Tibial artery (tissue), 4 donors: Measurements from ENCODE around the gene ABCC1.
"Not testable (repeated sequence)": the region's sequence is repeated elsewhere in the genome, so short reads cannot be mapped to it uniquely, and the experiment has no call there.

Source experiments
- DNase-seq, 2 donors: peaks; one replicate each; pipeline ENCODE4 v3.0.0-alpha.2; 2019
- H3K27ac ChIP-seq, 2 donors: fragments of 200-600 bp; sonication (generic) in 1 of 2; 1 replicate in 1 of 2; 2 replicates in 1 of 2; pipeline ENCODE4 v1.5.1; 2018 to 2019; ENCODE audit warnings: mild to moderate bottlenecking in 1 of 2
- H3K27me3 ChIP-seq, 2 donors: fragments of 200-600 bp; sonication (generic) in 1 of 2; one replicate each; pipeline versions ENCODE4 v1.5.1 to v1.6.0; 2016 to 2019
- H3K36me3 ChIP-seq, 3 donors: fragments of 200-600 bp; sonication (generic) in 2 of 3; one replicate each; pipeline ENCODE4 v1.5.1; 2016 to 2019; ENCODE audit warnings: mild to moderate bottlenecking in 2 of 3
- H3K4me1 ChIP-seq, 4 donors: fragments of 200-600 bp; sonication (generic) in 2 of 4; 1 replicate in 3 of 4; 2 replicates in 1 of 4; pipeline ENCODE4 v1.5.1; 2016 to 2019
- H3K4me3 ChIP-seq, 2 donors: fragments of 200-600 bp; sonication (generic) in 1 of 2; 1 replicate in 1 of 2; 2 replicates in 1 of 2; pipeline ENCODE4 v1.5.1; 2018 to 2019; ENCODE audit warnings: mild to moderate bottlenecking in 2 of 2
- H3K9me3 ChIP-seq, 3 donors: fragments of 200-600 bp; sonication (generic) in 1 of 3; one replicate each; pipeline ENCODE4 v1.5.1; 2016 to 2019
- intact Hi-C: fragments of 100-400 bp; cut with DNase I; formaldehyde crosslinking; loops from one replicate; pipeline ENCODE4 v1.15.0; 2023; ENCODE audit warnings: low total_unique reads
- TF ChIP-seq, protein P1 (sequence below), 2 experiments: fragments of 200-600 bp in 1 of 2; fragments of 450-650 bp in 1 of 2; IDR thresholded peaks; one replicate each; pipeline ENCODE4 v1.5.1; 2017 to 2019; ENCODE audit warnings: antibody characterized with exemption in 2 of 2, mild to moderate bottlenecking in 1 of 2, moderate library complexity in 1 of 2

Gene ABCC1

DNA sequence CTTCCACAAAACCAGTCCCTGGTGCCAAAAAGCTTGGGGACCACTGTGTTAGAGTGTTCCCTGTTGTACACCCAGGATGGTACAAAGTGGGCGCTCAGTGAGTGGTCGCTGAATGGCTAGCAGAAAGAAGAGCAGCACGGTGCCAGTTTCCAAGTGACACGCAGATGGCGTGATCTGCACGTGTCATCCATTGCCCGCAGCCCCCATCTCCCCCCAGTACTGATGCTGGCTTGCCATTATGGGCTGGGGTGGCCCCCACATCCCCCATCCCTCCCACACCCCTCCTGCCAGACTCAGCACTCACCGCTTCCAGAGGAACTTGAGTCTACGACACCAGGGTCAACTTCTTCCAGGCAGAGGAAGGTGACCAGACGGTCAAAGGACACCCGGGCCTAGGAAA lies 237.4 kb downstream of the ABCC1 start:
- H3K36me3 ChIP-seq = no peaks in the 10 kb centered on the region
- H3K4me1 ChIP-seq = no peaks in the 10 kb centered on the region
- no peak overlapping the region for H3K4me3 ChIP-seq
- TF ChIP-seq, protein P1, sequence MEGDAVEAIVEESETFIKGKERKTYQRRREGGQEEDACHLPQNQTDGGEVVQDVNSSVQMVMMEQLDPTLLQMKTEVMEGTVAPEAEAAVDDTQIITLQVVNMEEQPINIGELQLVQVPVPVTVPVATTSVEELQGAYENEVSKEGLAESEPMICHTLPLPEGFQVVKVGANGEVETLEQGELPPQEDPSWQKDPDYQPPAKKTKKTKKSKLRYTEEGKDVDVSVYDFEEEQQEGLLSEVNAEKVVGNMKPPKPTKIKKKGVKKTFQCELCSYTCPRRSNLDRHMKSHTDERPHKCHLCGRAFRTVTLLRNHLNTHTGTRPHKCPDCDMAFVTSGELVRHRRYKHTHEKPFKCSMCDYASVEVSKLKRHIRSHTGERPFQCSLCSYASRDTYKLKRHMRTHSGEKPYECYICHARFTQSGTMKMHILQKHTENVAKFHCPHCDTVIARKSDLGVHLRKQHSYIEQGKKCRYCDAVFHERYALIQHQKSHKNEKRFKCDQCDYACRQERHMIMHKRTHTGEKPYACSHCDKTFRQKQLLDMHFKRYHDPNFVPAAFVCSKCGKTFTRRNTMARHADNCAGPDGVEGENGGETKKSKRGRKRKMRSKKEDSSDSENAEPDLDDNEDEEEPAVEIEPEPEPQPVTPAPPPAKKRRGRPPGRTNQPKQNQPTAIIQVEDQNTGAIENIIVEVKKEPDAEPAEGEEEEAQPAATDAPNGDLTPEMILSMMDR (IDR thresholded peaks at IDR 0.05) = no peak
- H3K27me3 ChIP-seq = peaks cover 0 to 1% of the 10 kb centered on the region in 2 donors
- no peak overlapping the region for H3K27ac ChIP-seq
- intact Hi-C loops = no loop called here
- no peak for DNase-seq
- H3K9me3 ChIP-seq = no peaks in the 10 kb centered on the region

DNA sequence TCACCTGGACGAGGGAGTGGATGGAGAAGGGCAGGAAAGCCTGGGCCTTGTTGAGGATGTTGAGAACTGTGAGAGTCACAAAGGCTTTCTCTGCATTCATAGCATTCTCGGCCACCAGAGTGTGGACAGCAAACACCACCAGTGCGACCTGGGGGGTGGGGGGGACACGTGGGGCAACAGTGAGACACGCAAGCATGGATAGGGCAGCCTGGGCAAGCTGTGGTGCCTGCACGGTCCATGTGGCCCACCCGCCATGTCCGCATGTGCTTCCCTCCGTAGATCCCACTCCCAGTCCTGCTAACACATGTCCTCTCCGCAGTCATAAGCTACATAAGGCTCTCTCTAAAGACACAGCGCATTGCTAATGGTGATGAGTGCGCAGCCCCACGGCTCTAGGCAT lies 239.4 kb downstream of the ABCC1 start:
- no peak overlapping the region for H3K27ac ChIP-seq

DNA sequence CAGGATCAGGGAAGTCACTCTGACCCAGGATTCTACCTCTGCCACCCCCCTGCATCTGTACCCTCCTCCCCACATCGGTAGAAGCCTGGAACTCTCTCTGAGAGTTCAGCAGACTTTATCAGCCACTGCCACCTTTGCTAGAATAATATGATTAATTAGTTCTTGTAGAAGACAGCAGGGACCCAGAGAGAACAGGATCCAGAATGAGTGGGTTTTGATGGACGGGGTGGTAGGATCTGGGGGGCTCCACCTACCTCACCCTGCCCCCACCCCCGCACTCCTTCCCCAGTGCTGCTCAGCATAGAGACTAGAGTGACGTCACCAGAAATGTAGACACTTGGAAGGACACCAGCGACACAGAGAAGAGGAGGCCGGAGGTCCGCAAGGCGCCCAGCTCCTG lies 240.4 kb downstream of the ABCC1 start:
- H3K27ac ChIP-seq = no peak overlapping the region
- H3K27me3 ChIP-seq = no peaks in the 10 kb centered on the region
- H3K4me1 ChIP-seq = no peaks in the 10 kb centered on the region
- TF ChIP-seq, protein P1 (IDR thresholded peaks at IDR 0.05) = no peak
- no peaks in the 10 kb centered on the region for H3K36me3 ChIP-seq
- no peak overlapping the region for H3K4me3 ChIP-seq
- intact Hi-C loops = no loop called here
- no peak for DNase-seq
- H3K9me3 ChIP-seq = no peaks in the 10 kb centered on the region

More for the DNA sequence above, 239.4 kb downstream of the ABCC1 start:
- TF ChIP-seq, protein P1 (IDR thresholded peaks at IDR 0.05) = no peak
- DNase-seq = no peak
- no peak overlapping the region for H3K4me3 ChIP-seq
- H3K9me3 ChIP-seq = no peaks in the 10 kb centered on the region
- no peaks in the 10 kb centered on the region for H3K27me3 ChIP-seq
- no peaks in the 10 kb centered on the region for H3K36me3 ChIP-seq
- intact Hi-C loops = no loop called here
- no peaks in the 10 kb centered on the region for H3K4me1 ChIP-seq

DNA sequence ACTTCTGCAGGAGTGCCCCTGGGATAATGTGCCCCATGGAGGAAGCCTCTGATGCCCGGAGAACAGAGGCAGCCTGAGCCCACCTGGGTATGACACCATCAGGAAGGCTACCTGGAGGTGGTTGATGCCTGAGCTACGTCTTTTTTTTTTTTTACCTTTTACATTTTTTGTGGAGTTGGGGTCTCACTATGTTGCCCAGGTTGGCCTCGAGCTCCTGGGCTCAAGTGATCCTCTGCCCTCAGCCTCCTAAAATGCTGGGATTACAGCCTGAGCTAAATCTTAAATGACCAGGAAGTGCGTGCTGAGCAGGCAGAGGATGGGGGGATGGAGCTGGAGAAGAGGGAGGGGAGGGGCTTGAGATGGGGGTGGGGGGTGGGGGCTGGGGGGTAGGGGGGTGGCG lies 241.1 kb downstream of the ABCC1 start:
- no peak overlapping the region for H3K27ac ChIP-seq
- intact Hi-C loops = no loop called here
- no peaks in the 10 kb centered on the region for H3K4me1 ChIP-seq
- DNase-seq = no peak
- TF ChIP-seq, protein P1 (IDR thresholded peaks at IDR 0.05) = no peak
- no peak overlapping the region for H3K4me3 ChIP-seq
- no peaks in the 10 kb centered on the region for H3K27me3 ChIP-seq
- no peaks in the 10 kb centered on the region for H3K36me3 ChIP-seq
- H3K9me3 ChIP-seq = no peaks in the 10 kb centered on the region

DNA sequence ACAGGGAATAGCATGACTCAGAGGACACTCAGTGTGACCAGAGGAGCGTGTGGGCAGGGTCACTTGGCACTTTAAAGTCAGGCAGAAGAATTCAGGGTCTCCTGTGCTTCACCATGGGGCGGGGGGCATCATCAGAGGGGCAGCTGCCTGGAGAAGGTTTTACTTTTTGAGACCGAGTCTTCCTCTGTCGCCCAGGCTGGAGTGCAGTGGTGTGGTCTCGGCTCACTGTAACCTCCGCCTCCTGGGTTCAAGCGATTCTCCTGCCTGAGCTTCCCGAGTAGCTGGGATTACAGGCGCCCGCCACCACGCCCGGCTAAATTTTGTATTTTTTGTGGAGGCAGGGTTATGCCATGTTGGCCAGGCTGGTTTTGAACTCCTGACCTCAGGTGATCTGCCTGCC lies 241.6 kb downstream of the ABCC1 start:
- H3K4me1 ChIP-seq, H3K9me3 ChIP-seq, intact Hi-C loops, H3K4me3 ChIP-seq, H3K27ac ChIP-seq, H3K36me3 ChIP-seq, DNase-seq, H3K27me3 ChIP-seq: not testable (repeated sequence)

DNA sequence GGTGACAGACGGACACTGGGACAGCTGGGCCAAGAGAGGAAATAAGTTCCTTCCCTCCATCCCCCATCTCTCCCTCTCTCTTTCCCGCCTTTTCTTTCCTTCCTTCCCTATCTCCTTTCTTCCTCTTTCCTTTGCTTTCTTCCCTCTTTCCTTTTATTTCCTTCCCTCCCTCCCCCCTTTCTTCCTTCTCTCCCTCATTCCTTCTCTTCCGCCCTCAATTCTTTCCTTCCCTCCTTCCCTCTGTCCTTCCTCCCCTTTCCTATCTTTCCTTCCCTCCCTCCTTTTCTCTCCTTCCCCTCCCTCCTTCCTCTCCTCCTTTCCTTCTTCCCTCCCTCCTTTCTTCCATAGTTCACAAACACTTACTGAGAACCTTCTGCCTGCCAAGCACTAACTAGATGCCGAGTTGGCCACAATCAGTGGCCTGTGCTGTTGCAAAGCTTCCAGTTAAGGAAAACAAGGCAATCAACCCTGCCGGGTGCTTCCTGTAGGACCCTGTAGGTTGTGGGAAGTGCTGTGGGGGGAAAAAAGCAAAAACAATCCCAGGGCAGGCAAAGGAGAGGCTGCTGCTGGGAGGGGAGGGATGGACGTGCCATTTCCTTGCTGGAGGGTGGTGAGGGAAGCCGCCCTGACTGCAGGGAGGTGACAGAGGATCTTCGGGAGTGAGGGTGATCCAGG lies 242.2 kb downstream of the ABCC1 start:
- intact Hi-C loops = no loop called here
- H3K27me3 ChIP-seq = no peaks in the 10 kb centered on the region
- no peaks in the 10 kb centered on the region for H3K9me3 ChIP-seq
- H3K36me3 ChIP-seq = no peaks in the 10 kb centered on the region
- no peak for DNase-seq
- TF ChIP-seq, protein P1 (IDR thresholded peaks at IDR 0.05) = no peak
- H3K27ac ChIP-seq = no peak overlapping the region
- H3K4me1 ChIP-seq = no peaks in the 10 kb centered on the region
- no peak overlapping the region for H3K4me3 ChIP-seq
